Stimulated activated CD4-positive, alpha-beta T cell treated with anti-CD3 and anti-CD28 coated beads, Interleukin-15, amount 100 ng/mL, for 48 hours (primary cell): ENCODE results near the gene DNMT3L.
"Not testable (repeated sequence)": the region's sequence is repeated elsewhere in the genome, so short reads cannot be mapped to it uniquely, and the experiment has no call there.

Experiments
- DNase-seq, 2 donors: peaks; one replicate each; pipeline ENCODE4 v3.0.0-alpha.2; 2020; ENCODE audit warnings: low read depth in 2 of 2

DNMT3L gene

GRCh38 chr21:44199448-44199847, 62.2 kb downstream of the DNMT3L start:
- no peak for DNase-seq

- DNase-seq: not testable (repeated sequence)
Observed at GRCh38 chr21:44197156-44197516, 64.6 kb downstream of the DNMT3L start.
